BJ (cell line): ENCODE data around the gene MAPK11. TPM values are rescaled to one million over a fixed set of nuclear protein-coding genes. Genes with fewer than 3 reads are reported as not detected.

Experiments used
- CTCF ChIA-PET: fragments of 350-600 bp; formaldehyde crosslinking; extraction: SDS; loops from one replicate; lab custom pipeline; 2021; ENCODE audit warnings: antibody characterized with exemption, inconsistent platforms; lab: Yijun Ruan, JAX
- POLR2A ChIA-PET: fragments of 300-600 bp; sonication (Branson Sonifier 250); formaldehyde crosslinking; extraction: SDS; loops from one replicate; lab custom pipeline; 2021; ENCODE audit warnings: antibody characterized with exemption; lab: Charles Lee
- DNase-seq: peaks from one replicate; pipeline ENCODE4 v3.0.0-alpha.2; 2011; ENCODE audit warnings: low read depth
- H3K27me3 ChIP-seq: 2 replicates; pipeline ENCODE4 v1.6.0; 2011; ENCODE audit warnings: low read length; ENCODE audit not compliant: control insufficient read depth, insufficient read depth
- H3K36me3 ChIP-seq: 2 replicates; pipeline ENCODE4 v1.5.1; 2011; ENCODE audit warnings: low read length; ENCODE audit not compliant: control insufficient read depth, insufficient read depth
- H3K4me3 ChIP-seq: 2 replicates; pipeline ENCODE4 v1.5.1; 2011; ENCODE audit warnings: low read depth, mild to moderate bottlenecking, control low read depth, low read length
- polyA plus RNA-seq: library from polyadenylated mRNA; depleted of rRNA; stranded (reverse); fragments of >200 nt; gene quantifications from 2 replicates; pipeline ENCODE4 v1.2.3, GENCODE V29; 2011; rRNA removed
- TF ChIP-seq, protein P1 (sequence below): IDR thresholded peaks from 2 replicates; pipeline ENCODE4 v1.5.1; 2011; ENCODE audit warnings: low read depth, mild to moderate bottlenecking, control low read depth, inconsistent platforms, low read length, moderate library complexity; ENCODE audit not compliant: insufficient read depth

Gene MAPK11
- polyA plus RNA-seq, 1 experiment, result 19.6 TPM

DNA sequence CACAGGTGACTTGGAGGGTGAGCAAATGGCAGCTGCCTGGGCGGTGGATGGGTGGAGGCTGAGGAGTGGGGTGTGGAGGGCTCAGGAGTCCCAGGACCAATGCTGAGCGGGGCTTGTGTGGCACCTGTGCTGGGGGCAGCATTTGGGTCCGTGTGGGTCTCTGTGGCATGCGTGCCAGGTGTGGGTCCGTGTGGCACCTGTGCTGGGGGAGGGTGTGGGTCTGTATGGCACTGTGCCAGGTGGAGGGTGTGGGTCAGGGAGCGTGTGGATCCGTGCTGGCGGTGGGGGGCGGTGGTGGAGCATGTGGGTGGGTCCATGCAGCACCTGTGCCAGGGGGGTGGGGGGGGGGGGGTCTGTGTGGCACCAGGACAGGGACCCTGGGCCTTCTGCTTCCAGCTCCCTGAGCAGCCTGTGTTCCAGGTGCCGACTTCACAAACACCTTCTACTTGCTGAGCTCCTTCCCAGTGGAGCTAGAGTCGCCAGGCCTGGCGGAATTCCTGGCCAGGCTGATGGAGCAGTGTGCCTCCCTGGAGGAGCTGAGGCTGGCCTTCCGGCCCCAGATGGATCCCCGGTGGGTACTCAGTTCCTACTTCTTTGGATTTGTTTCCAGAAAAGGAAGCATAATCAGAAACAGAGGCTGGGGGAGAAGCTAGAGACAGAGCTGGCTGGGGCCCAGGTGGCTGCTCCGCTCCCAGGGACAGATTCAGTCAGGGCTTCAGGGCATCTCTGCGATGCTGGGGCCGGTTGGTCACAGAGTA, 54.7 kb downstream of the MAPK11 start:
- no peak overlapping the region for H3K4me3 ChIP-seq
- H3K27me3 ChIP-seq, result no peaks in the 10 kb centered on the region
- TF ChIP-seq, protein P1, sequence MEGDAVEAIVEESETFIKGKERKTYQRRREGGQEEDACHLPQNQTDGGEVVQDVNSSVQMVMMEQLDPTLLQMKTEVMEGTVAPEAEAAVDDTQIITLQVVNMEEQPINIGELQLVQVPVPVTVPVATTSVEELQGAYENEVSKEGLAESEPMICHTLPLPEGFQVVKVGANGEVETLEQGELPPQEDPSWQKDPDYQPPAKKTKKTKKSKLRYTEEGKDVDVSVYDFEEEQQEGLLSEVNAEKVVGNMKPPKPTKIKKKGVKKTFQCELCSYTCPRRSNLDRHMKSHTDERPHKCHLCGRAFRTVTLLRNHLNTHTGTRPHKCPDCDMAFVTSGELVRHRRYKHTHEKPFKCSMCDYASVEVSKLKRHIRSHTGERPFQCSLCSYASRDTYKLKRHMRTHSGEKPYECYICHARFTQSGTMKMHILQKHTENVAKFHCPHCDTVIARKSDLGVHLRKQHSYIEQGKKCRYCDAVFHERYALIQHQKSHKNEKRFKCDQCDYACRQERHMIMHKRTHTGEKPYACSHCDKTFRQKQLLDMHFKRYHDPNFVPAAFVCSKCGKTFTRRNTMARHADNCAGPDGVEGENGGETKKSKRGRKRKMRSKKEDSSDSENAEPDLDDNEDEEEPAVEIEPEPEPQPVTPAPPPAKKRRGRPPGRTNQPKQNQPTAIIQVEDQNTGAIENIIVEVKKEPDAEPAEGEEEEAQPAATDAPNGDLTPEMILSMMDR, result no peak
- DNase-seq, result no peak
- POLR2A ChIA-PET, result no interaction called here
- H3K36me3 ChIP-seq, result peaks cover 53% of the 10 kb centered on the region
- CTCF ChIA-PET, result interaction anchor here (0.7 to 2.9 kb wide), 3 partner anchors 9 to 21 kb away, joined by 3 to 10 read pairs (median 3); no protein-coding TSS in a partner anchor

Other genes starting within 250 kb of the MAPK11 start
- gene TTLL8, start 212.1 kb downstream of the MAPK11 start, polyA plus RNA-seq, result not detected in 2 replicates
- 0.10 and 0.15 TPM in 2 replicates for gene MLC1, start 185.0 kb downstream of the MAPK11 start, polyA plus RNA-seq
- 5.8 and 6.6 TPM in 2 replicates for gene MOV10L1, start 180.4 kb downstream of the MAPK11 start, polyA plus RNA-seq
- 0.92 and 1.4 TPM in 2 replicates for gene PANX2, start 99.6 kb downstream of the MAPK11 start, polyA plus RNA-seq
- 13.5 and 31.5 TPM in 2 replicates for gene TRABD, start 84.5 kb downstream of the MAPK11 start, polyA plus RNA-seq
- 8.0 and 16.7 TPM in 2 replicates for gene SELENOO, start 69.4 kb downstream of the MAPK11 start, polyA plus RNA-seq
- 9.4 and 17.5 TPM in 2 replicates for gene TUBGCP6, start 25.4 kb downstream of the MAPK11 start, polyA plus RNA-seq
- gene HDAC10, start 19.1 kb downstream of the MAPK11 start, polyA plus RNA-seq, result 8.8 and 18.2 TPM in 2 replicates
- 36.6 and 51.4 TPM in 2 replicates for gene MAPK12, start 8.7 kb downstream of the MAPK11 start, polyA plus RNA-seq
- gene PLXNB2, start 37.3 kb upstream of the MAPK11 start, polyA plus RNA-seq, result 83.7 and 143 TPM in 2 replicates
- gene DENND6B, start 56.6 kb upstream of the MAPK11 start, polyA plus RNA-seq, result 3.7 and 8.2 TPM in 2 replicates
- gene PPP6R2, start 72.9 kb upstream of the MAPK11 start, polyA plus RNA-seq, result 30.4 and 46.4 TPM in 2 replicates
- 21.7 and 34.7 TPM in 2 replicates for gene SBF1, start 204.7 kb upstream of the MAPK11 start, polyA plus RNA-seq
- gene ADM2, start 211.2 kb upstream of the MAPK11 start, polyA plus RNA-seq, result 8.1 and 16.0 TPM in 2 replicates
- gene MIOX, start 216.5 kb upstream of the MAPK11 start, polyA plus RNA-seq, result 0.16 and 0.20 TPM in 2 replicates
- 54.0 and 111 TPM in 2 replicates for gene LMF2, start 237.3 kb upstream of the MAPK11 start, polyA plus RNA-seq
- 16.1 and 31.7 TPM in 2 replicates for gene NCAPH2, start 237.8 kb upstream of the MAPK11 start, polyA plus RNA-seq